Peyer's patch (tissue), 4 donors: ENCODE data around the gene TIMM13. TPM values are rescaled to one million over a fixed set of nuclear protein-coding genes. Genes with fewer than 3 reads are reported as not detected.
"Not testable (repeated sequence)": the region's sequence is repeated elsewhere in the genome, so short reads cannot be mapped to it uniquely, and the experiment has no call there.

Source experiments
- DNase-seq, 3 donors: peaks; one replicate each; pipeline ENCODE4 v3.0.0-alpha.2; 2017 to 2019
- H3K27ac ChIP-seq, 4 donors: fragments of 200-600 bp; sonication (generic); one replicate each; pipeline ENCODE4 v1.5.1; 2016 to 2019
- H3K27me3 ChIP-seq, 2 donors: fragments of 200-600 bp; sonication (generic); one replicate each; pipeline ENCODE4 v1.5.1; 2019
- H3K36me3 ChIP-seq, 3 donors: fragments of 200-600 bp; sonication (generic); one replicate each; pipeline ENCODE4 v1.5.1; 2016 to 2019
- H3K4me1 ChIP-seq, 4 donors: fragments of 200-600 bp; sonication (generic); one replicate each; pipeline ENCODE4 v1.5.1; 2016 to 2019
- H3K4me3 ChIP-seq, 4 donors: fragments of 200-600 bp; sonication (generic); 1 replicate in 3 of 4; 2 replicates in 1 of 4; pipeline ENCODE4 v1.5.1; 2016 to 2019; ENCODE audit warnings: mild to moderate bottlenecking in 1 of 4
- H3K9me3 ChIP-seq, 4 donors: fragments of 200-600 bp; sonication (generic); one replicate each; pipeline ENCODE4 v1.5.1; 2016 to 2019; ENCODE audit warnings: mild to moderate bottlenecking in 1 of 4
- CTCF ChIP-seq, 6 experiments: fragments of 450-650 bp in 4 of 6; fragments of 200-600 bp in 2 of 6; sonication (generic) in 1 of 6; IDR thresholded peaks; one replicate each; pipeline ENCODE4 v1.5.1; 2017 to 2019; ENCODE audit warnings: antibody characterized with exemption in 6 of 6, mild to moderate bottlenecking in 3 of 6, moderate library complexity in 1 of 6
- POLR2A ChIP-seq, 2 donors: fragments of 450-650 bp; IDR thresholded peaks; one replicate each; pipeline ENCODE4 v1.5.1; 2017; ENCODE audit warnings: antibody characterized with exemption in 2 of 2, mild to moderate bottlenecking in 2 of 2, moderate library complexity in 2 of 2
- total RNA-seq, 4 donors: library from RNA; depleted of rRNA; stranded (reverse); fragments of >200 nt; gene quantifications; one replicate each; pipeline ENCODE4 v1.1.0, GENCODE V29; 2016

The TIMM13 gene
- total RNA-seq, 4 donors from 2014 or later, result 28.1 to 44.4 (median 44.0) TPM

- Histone ChIP-seq H3K4me1 (peaks cover 0 to 26% (median 14%) of the 10 kb centered on the region in 4 donors), H3K27ac (no peak overlapping the region), H3K36me3 (peaks cover 0 to 5% (median 0%) of the 10 kb centered on the region in 3 donors), H3K27me3 (no peaks in the 10 kb centered on the region), H3K9me3 (no peaks in the 10 kb centered on the region), H3K4me3 (no peak overlapping the region)
- no peak for TF ChIP-seq POLR2A (IDR thresholded peaks at IDR 0.05)
- TF ChIP-seq CTCF (IDR thresholded peaks at IDR 0.05), result no peak
- DNase-seq, result no peak
These were observed 4.1 kb downstream of the TIMM13 start for GRCh38 chr19:2423071-2423914.

GRCh38 chr19:2421581-2422306 lies 5.6 kb downstream of the TIMM13 start:
- peaks cover 0 to 5% (median 0%) of the 10 kb centered on the region in 3 donors for H3K36me3 ChIP-seq

GRCh38 chr19:2420490-2420889 lies 6.9 kb downstream of the TIMM13 start:
- Histone ChIP-seq H3K9me3 (no peaks in the 10 kb centered on the region), H3K36me3 (peaks cover 0 to 5% (median 0%) of the 10 kb centered on the region in 3 donors)
- no peak for TF ChIP-seq CTCF (IDR thresholded peaks at IDR 0.05)
- TF ChIP-seq POLR2A (IDR thresholded peaks at IDR 0.05), result no peak

More at GRCh38 chr19:2421581-2422306, 5.6 kb downstream of the TIMM13 start:
- no peaks in the 10 kb centered on the region for H3K27me3 ChIP-seq
- no peak overlapping the region for H3K4me3 ChIP-seq
- peaks cover 0 to 21% (median 9%) of the 10 kb centered on the region in 4 donors for H3K4me1 ChIP-seq
- peak in 1 of 3 donors; percentile 42 for DNase-seq
- H3K27ac ChIP-seq, result no peak overlapping the region
- no peaks in the 10 kb centered on the region for H3K9me3 ChIP-seq
- TF ChIP-seq CTCF (IDR thresholded peaks at IDR 0.05), result no peak
- TF ChIP-seq POLR2A (IDR thresholded peaks at IDR 0.05), result no peak

GRCh38 chr19:2419754-2420153 lies 7.6 kb downstream of the TIMM13 start:
- Histone ChIP-seq H3K9me3 (no peaks in the 10 kb centered on the region), H3K27ac (no peak overlapping the region), H3K27me3 (no peaks in the 10 kb centered on the region), H3K4me3 (no peak overlapping the region), H3K36me3 (peaks cover 0 to 5% (median 0%) of the 10 kb centered on the region in 3 donors), H3K4me1 (peaks cover 0 to 4% (median 0%) of the 10 kb centered on the region in 4 donors)
- DNase-seq, result no peak
- TF ChIP-seq POLR2A (IDR thresholded peaks at IDR 0.05) (no peak), CTCF (IDR thresholded peaks at IDR 0.05) (no peak)

More at GRCh38 chr19:2420490-2420889, 6.9 kb downstream of the TIMM13 start:
- Histone ChIP-seq H3K4me3 (no peak overlapping the region), H3K4me1 (peaks cover 0 to 9% (median 1%) of the 10 kb centered on the region in 4 donors), H3K27ac (no peak overlapping the region), H3K27me3 (no peaks in the 10 kb centered on the region)
- no peak for DNase-seq

GRCh38 chr19:2417881-2418406 lies 9.4 kb downstream of the TIMM13 start:
- no peak for DNase-seq
- Histone ChIP-seq H3K27ac (no peak overlapping the region), H3K4me3 (no peak overlapping the region), H3K4me1 (no peaks in the 10 kb centered on the region), H3K27me3 (no peaks in the 10 kb centered on the region), H3K9me3 (no peaks in the 10 kb centered on the region), H3K36me3 (no peaks in the 10 kb centered on the region)
- TF ChIP-seq POLR2A (IDR thresholded peaks at IDR 0.05) (no peak), CTCF (IDR thresholded peaks at IDR 0.05) (no peak)

- H3K27ac ChIP-seq, H3K4me1 ChIP-seq, H3K36me3 ChIP-seq, H3K4me3 ChIP-seq, DNase-seq, H3K27me3 ChIP-seq, H3K9me3 ChIP-seq: not testable (repeated sequence)
These were observed 9.9 kb downstream of the TIMM13 start for GRCh38 chr19:2417436-2417835.
